ENCODE measurements around the gene DMD. TPM values are rescaled to one million over a fixed set of nuclear protein-coding genes. Genes with fewer than 3 reads are reported as not detected.

The DMD gene
- total RNA-seq, 1 experiment from 2014 or later: 19.3 TPM

DNA sequence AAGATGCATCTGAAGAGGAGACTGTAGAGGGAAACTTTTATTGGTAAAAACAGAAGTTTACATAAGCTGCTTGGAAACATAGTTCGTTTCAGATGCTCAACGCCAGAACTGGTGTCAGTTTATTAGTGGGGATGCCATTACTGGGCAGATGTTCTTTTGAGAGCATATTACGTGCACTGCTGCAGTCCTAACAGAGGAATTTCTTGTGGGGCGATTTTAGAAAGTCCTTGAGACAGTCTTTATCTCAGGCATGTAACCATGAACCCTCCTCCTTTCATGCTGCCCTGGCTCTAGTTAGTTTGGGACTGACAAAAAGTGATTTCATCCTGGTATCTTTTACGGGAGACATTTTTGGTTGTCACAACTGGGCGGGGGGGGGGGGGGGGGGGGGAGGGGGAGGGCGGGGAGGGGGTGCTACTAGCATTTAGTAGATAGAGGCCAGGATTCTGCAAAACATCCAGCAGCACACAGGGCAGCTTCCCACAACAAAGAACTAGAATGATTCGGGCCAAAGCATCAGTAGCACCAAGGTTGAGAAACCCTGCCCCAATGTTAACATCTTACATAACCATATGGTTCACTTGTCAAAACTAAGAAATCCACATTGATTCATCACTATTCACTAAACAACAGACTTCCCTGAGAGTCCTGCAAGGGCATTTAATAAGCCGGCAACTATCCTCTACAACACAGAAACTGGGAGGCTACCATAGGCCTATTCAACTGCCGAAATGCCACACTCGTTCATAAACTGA is 2021.0 kb downstream of the DMD start:
- intact Hi-C loops (cut with micrococcal nuclease): no loop called here
- TF ChIP-seq, protein P1, sequence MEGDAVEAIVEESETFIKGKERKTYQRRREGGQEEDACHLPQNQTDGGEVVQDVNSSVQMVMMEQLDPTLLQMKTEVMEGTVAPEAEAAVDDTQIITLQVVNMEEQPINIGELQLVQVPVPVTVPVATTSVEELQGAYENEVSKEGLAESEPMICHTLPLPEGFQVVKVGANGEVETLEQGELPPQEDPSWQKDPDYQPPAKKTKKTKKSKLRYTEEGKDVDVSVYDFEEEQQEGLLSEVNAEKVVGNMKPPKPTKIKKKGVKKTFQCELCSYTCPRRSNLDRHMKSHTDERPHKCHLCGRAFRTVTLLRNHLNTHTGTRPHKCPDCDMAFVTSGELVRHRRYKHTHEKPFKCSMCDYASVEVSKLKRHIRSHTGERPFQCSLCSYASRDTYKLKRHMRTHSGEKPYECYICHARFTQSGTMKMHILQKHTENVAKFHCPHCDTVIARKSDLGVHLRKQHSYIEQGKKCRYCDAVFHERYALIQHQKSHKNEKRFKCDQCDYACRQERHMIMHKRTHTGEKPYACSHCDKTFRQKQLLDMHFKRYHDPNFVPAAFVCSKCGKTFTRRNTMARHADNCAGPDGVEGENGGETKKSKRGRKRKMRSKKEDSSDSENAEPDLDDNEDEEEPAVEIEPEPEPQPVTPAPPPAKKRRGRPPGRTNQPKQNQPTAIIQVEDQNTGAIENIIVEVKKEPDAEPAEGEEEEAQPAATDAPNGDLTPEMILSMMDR (IDR thresholded peaks at IDR 0.05; ENCODE audit: unreplicated experiment): no peak
- DNase-seq (ENCODE audit: unreplicated experiment): no peak
- peaks cover 39% of the 10 kb centered on the region for H3K27me3 Mint-ChIP-seq (ENCODE audit: insufficient read depth, unreplicated experiment)
- no peak overlapping the region for H3K27ac Mint-ChIP-seq (ENCODE audit: low read depth, unreplicated experiment)
- CTCF ChIA-PET: interaction anchor here (0.6 kb wide), 1 partner anchor 151 kb away, joined by 4 read pairs; no protein-coding TSS in a partner anchor
- no peak overlapping the region for H3K4me3 Mint-ChIP-seq (ENCODE audit: unreplicated experiment)
- no peaks in the 10 kb centered on the region for H3K4me1 Mint-ChIP-seq (ENCODE audit: insufficient read depth, unreplicated experiment)
- H3K36me3 Mint-ChIP-seq (ENCODE audit: insufficient read depth, unreplicated experiment): no peaks in the 10 kb centered on the region
- POLR2A ChIA-PET: no interaction called here
- BruUV-seq (replicated peaks): no TSS peak
- no peaks in the 10 kb centered on the region for H3K9me3 Mint-ChIP-seq (ENCODE audit: unreplicated experiment)

DNA sequence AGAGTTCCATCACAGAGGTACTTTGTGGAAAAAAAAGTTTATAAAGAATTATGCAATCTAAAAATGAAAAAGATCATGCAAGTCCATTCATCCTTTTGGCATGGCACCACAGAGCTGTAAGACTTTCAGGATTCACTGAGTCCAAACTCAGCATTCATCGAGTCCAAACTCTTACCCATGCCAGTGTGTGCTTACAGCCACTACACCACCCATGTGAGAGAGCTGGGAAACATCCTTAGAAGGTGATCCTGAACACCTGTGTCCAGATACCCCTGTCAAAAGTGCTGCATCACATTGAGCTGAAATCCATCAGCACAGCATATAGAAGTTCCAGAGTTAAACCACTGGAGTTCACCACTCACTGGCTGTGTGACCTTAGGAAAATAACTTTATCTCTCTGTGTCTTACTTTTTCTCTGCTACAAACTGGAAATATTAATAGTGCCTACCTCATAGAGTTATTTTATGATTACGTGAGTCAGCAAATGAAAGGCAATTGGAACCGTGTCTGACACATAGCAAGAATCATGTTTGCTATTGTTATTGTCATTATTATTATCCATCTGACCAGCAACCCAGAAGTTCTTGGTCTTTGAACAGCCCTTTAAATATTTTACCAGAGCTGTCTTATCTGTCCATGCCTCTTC is 2024.5 kb downstream of the DMD start:
- H3K9me3 Mint-ChIP-seq (ENCODE audit: unreplicated experiment): no peaks in the 10 kb centered on the region
- POLR2A ChIA-PET: no interaction called here
- CTCF ChIA-PET: interaction anchor here (0.7 to 1.3 kb wide), 2 partner anchors 27 to 554 kb away, joined by 3 to 6 read pairs; no protein-coding TSS in a partner anchor
- TF ChIP-seq, protein P1 (IDR thresholded peaks at IDR 0.05; ENCODE audit: unreplicated experiment): no peak
- peaks cover 10% of the 10 kb centered on the region for H3K36me3 Mint-ChIP-seq (ENCODE audit: insufficient read depth, unreplicated experiment)
- DNase-seq (ENCODE audit: unreplicated experiment): no peak
- peaks cover 32% of the 10 kb centered on the region for H3K27me3 Mint-ChIP-seq (ENCODE audit: insufficient read depth, unreplicated experiment)
- H3K4me1 Mint-ChIP-seq (ENCODE audit: insufficient read depth, unreplicated experiment): no peaks in the 10 kb centered on the region
- intact Hi-C loops (cut with micrococcal nuclease): no loop called here
- H3K27ac Mint-ChIP-seq (ENCODE audit: low read depth, unreplicated experiment): no peak overlapping the region
- BruUV-seq (replicated peaks): no TSS peak
- H3K4me3 Mint-ChIP-seq (ENCODE audit: unreplicated experiment): no peak overlapping the region

DNA sequence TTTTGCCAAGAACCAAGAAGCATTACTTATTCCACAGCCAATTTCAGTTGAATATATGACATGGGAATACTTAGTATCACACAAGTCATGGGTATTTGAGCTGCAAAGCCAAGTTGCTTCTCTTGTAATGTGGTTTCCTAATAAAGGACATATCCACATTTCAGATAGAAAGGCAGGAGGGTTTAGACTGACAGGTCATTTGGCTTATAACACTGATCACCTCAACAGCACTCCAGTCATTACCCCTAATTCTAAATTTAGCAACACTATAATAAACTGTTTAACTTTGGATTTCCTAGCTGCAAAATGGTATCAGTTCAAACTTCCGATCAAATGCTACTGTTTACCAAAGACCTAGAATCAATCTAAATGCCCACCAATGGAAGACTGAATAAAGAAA is 2025.5 kb downstream of the DMD start:
- TF ChIP-seq, protein P1 (IDR thresholded peaks at IDR 0.05; ENCODE audit: unreplicated experiment): no peak
- POLR2A ChIA-PET: no interaction called here
- H3K9me3 Mint-ChIP-seq (ENCODE audit: unreplicated experiment): no peaks in the 10 kb centered on the region
- H3K27me3 Mint-ChIP-seq (ENCODE audit: insufficient read depth, unreplicated experiment): peaks cover 34% of the 10 kb centered on the region
- no peak overlapping the region for H3K4me3 Mint-ChIP-seq (ENCODE audit: unreplicated experiment)
- DNase-seq (ENCODE audit: unreplicated experiment): no peak
- no peak overlapping the region for H3K27ac Mint-ChIP-seq (ENCODE audit: low read depth, unreplicated experiment)
- no TSS peak for BruUV-seq (replicated peaks)
- intact Hi-C loops (cut with micrococcal nuclease): no loop called here
- H3K36me3 Mint-ChIP-seq (ENCODE audit: insufficient read depth, unreplicated experiment): peaks cover 10% of the 10 kb centered on the region
- H3K4me1 Mint-ChIP-seq (ENCODE audit: insufficient read depth, unreplicated experiment): no peaks in the 10 kb centered on the region
- CTCF ChIA-PET: interaction anchor here (0.6 to 1.3 kb wide), 3 partner anchors 28 to 770 kb away, joined by 3 to 6 read pairs (median 3); no protein-coding TSS in a partner anchor

DNA sequence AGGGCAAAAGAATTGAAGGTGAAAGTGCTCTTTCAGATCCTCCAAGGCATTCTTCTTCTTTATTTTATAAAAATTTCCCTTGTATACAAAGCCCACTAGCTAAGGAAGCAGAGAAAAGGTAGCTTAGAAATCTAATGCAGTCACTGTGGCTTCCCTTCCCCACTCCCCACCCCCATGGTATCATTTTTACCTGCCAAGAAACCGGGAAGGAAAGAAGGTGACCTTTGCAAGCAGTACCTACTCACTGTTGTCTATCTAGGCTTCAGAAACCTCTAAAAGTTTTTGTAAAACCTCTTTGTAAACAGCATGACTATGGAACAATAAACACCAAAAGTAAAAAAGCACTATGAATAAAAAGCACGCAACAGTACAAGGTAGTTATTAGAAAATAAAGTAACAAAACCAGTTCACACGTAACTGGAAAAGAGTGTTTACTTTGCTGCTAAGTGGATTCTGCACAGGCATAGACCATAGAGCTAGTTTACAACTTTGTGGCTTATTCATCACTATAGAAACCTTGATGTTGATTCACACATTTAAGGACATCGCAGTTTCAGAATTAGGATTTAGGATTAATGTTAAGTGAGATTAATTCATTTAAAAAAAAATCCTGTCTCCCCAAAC is 2029.9 kb downstream of the DMD start:
- H3K4me1 Mint-ChIP-seq (ENCODE audit: insufficient read depth, unreplicated experiment): no peaks in the 10 kb centered on the region
- H3K4me3 Mint-ChIP-seq (ENCODE audit: unreplicated experiment): no peak overlapping the region
- H3K27me3 Mint-ChIP-seq (ENCODE audit: insufficient read depth, unreplicated experiment): peaks cover 17% of the 10 kb centered on the region
- DNase-seq (ENCODE audit: unreplicated experiment): no peak
- H3K36me3 Mint-ChIP-seq (ENCODE audit: insufficient read depth, unreplicated experiment): peaks cover 19% of the 10 kb centered on the region
- ChIA-PET POLR2A (interaction anchor here (0.6 kb wide), 1 partner anchor 64 kb away, joined by 3 read pairs; no protein-coding TSS in a partner anchor), CTCF (interaction anchor here (0.6 to 0.9 kb wide), 4 partner anchors 34 to 1376 kb away, joined by 3 read pairs; no protein-coding TSS in a partner anchor)
- intact Hi-C loops (cut with micrococcal nuclease): no loop called here
- BruUV-seq (replicated peaks): no TSS peak
- H3K27ac Mint-ChIP-seq (ENCODE audit: low read depth, unreplicated experiment): no peak overlapping the region
- no peaks in the 10 kb centered on the region for H3K9me3 Mint-ChIP-seq (ENCODE audit: unreplicated experiment)
- TF ChIP-seq, protein P1 (IDR thresholded peaks at IDR 0.05; ENCODE audit: unreplicated experiment): no peak

All from MCF 10A (cell line).